IMR-90 (cell line): Measurements from ENCODE around the gene NUDT19. TPM values are rescaled to one million over a fixed set of nuclear protein-coding genes. Genes with fewer than 3 reads are reported as not detected.

Experiments used
- ATAC-seq: fragments of 200-7000 bp; cut with Tn5 transposase; 2 replicates; pipeline ENCODE4 v1.9.1; 2020; ENCODE audit warnings: low read depth, mild to moderate bottlenecking, moderate library complexity
- BruUV-seq: library from RNA; stranded (reverse); fragments of 400-500 nt; replicated peaks from 2 replicates; lab custom pipeline; 2021; lab: Mats Ljungman, UMichigan
- CTCF ChIA-PET: fragments of 300-600 bp; formaldehyde crosslinking; extraction: SDS; loops from one replicate; lab custom pipeline; 2021; ENCODE audit warnings: antibody characterized with exemption; lab: Yijun Ruan, JAX
- POLR2A ChIA-PET: fragments of 300-600 bp; sonication (Branson Sonifier 250); formaldehyde crosslinking; loops from one replicate; lab custom pipeline; 2022; ENCODE audit warnings: antibody characterized with exemption; ENCODE audit not compliant: unreplicated experiment; lab: Charles Lee
- DNase-seq: peaks from one replicate; pipeline ENCODE4 v3.0.0; 2013
- H2AFZ ChIP-seq: replicated peaks from 2 replicates; pipeline ENCODE3; 2013; ENCODE audit warnings: low read length, mild to moderate bottlenecking; ENCODE audit not compliant: poor library complexity
- H2AK5ac ChIP-seq: 2 replicates; pipeline ENCODE4 v1.6.1; 2013; ENCODE audit warnings: low read depth, low read length, inconsistent platforms
- H2AK9ac ChIP-seq: replicated peaks from 2 replicates; pipeline ENCODE3; 2013; ENCODE audit warnings: mild to moderate bottlenecking, low read depth, low read length, moderate library complexity; ENCODE audit not compliant: poor library complexity
- H2BK120ac ChIP-seq: 2 replicates; pipeline ENCODE4 v1.6.1; 2013; ENCODE audit warnings: low read depth, low read length, inconsistent platforms
- H2BK15ac ChIP-seq: 3 replicates; pipeline ENCODE4 v1.6.1; 2013; ENCODE audit warnings: low read depth, low read length, inconsistent platforms
- H2BK20ac ChIP-seq: 2 replicates; pipeline ENCODE4 v1.6.1; 2013; ENCODE audit warnings: low read depth, mild to moderate bottlenecking, inconsistent platforms, low read length, moderate library complexity
- H2BK5ac ChIP-seq: 2 replicates; pipeline ENCODE4 v1.6.1; 2013; ENCODE audit warnings: mild to moderate bottlenecking, low read depth, low read length, inconsistent platforms; ENCODE audit not compliant: poor library complexity, severe bottlenecking
- H3K14ac ChIP-seq: replicated peaks from 2 replicates; pipeline ENCODE4 v1.6.1; 2013; ENCODE audit warnings: low read depth, low read length, inconsistent platforms
- H3K18ac ChIP-seq: 2 replicates; pipeline ENCODE4 v1.6.1; 2013; ENCODE audit warnings: low read depth, low read length, control low read depth
- H3K23ac ChIP-seq: 2 replicates; pipeline ENCODE4 v1.6.1; 2013; ENCODE audit warnings: low read depth, low read length, inconsistent platforms
- H3K27ac ChIP-seq: 2 replicates; pipeline ENCODE4 v1.5.1; 2013; ENCODE audit warnings: mild to moderate bottlenecking, control low read depth, low read length; ENCODE audit not compliant: insufficient read depth
- H3K27me3 ChIP-seq: 2 replicates; pipeline ENCODE4 v1.6.1; 2013; ENCODE audit warnings: low read length; ENCODE audit not compliant: control insufficient read depth, insufficient read depth
- H3K36me3 ChIP-seq: 2 replicates; pipeline ENCODE4 v1.6.1; 2013; ENCODE audit warnings: low read length, mixed read lengths; ENCODE audit not compliant: control insufficient read depth, insufficient read depth
- H3K4ac ChIP-seq: 2 replicates; pipeline ENCODE4 v1.6.1; 2013; ENCODE audit warnings: low read depth, low read length, inconsistent platforms
- H3K4me1 ChIP-seq: 2 replicates; pipeline ENCODE4 v1.6.1; 2013; ENCODE audit warnings: low read length, mixed read lengths; ENCODE audit not compliant: control insufficient read depth, insufficient read depth
- H3K4me2 ChIP-seq: 2 replicates; pipeline ENCODE4 v1.6.1; 2013; ENCODE audit warnings: low read depth, mild to moderate bottlenecking, control low read depth, low read length, moderate library complexity
- H3K4me3 ChIP-seq: 2 replicates; pipeline ENCODE4 v1.5.1; 2013; ENCODE audit warnings: low read depth, mild to moderate bottlenecking, control low read depth, low read length, moderate library complexity; ENCODE audit not compliant: insufficient read depth
- H3K56ac ChIP-seq: 2 replicates; pipeline ENCODE4 v1.6.1; 2013; ENCODE audit warnings: low read length, inconsistent platforms; ENCODE audit not compliant: insufficient read depth; ENCODE audit errors: extremely low read depth
- H3K79me1 ChIP-seq, 2 experiments: 2 replicates each; pipeline ENCODE4 v1.6.1; 2013; ENCODE audit warnings: low read length in 2 of 2, inconsistent platforms in 1 of 2, low read depth in 1 of 2
- H3K9ac ChIP-seq: 2 replicates; pipeline ENCODE4 v1.6.1; 2013; ENCODE audit warnings: low read depth, low read length, control low read depth
- H3K9me1 ChIP-seq: 2 replicates; pipeline ENCODE4 v1.6.1; 2013; ENCODE audit warnings: low read length, inconsistent platforms; ENCODE audit not compliant: insufficient read depth
- H3K9me3 ChIP-seq: 2 replicates; pipeline ENCODE4 v1.6.1; 2013; ENCODE audit warnings: low read length; ENCODE audit not compliant: control insufficient read depth, insufficient read depth
- H4K20me1 ChIP-seq: 2 replicates; pipeline ENCODE4 v1.6.1; 2013; ENCODE audit warnings: low read length, inconsistent platforms; ENCODE audit not compliant: insufficient read depth
- H4K5ac ChIP-seq: 2 replicates; pipeline ENCODE4 v1.6.1; 2013; ENCODE audit warnings: mild to moderate bottlenecking, low read depth, low read length, control low read depth
- H4K8ac ChIP-seq, 2 experiments: 2 replicates each; pipeline ENCODE4 v1.6.1; 2013; ENCODE audit warnings: low read depth in 2 of 2, low read length in 2 of 2, control low read depth in 1 of 2, inconsistent platforms in 1 of 2
- H4K91ac ChIP-seq: 2 replicates; pipeline ENCODE4 v1.6.1; 2013; ENCODE audit warnings: low read depth, low read length, inconsistent platforms; ENCODE audit not compliant: insufficient read depth
- CTCF ChIP-seq: conservative IDR thresholded peaks from 2 replicates; pipeline ENCODE4 v1.5.1; 2012; ENCODE audit warnings: mild to moderate bottlenecking, low read depth, low read length, improper control_type of control experiment
- FOS ChIP-seq: fragments of 150-350 bp; IDR thresholded peaks from 2 replicates; pipeline ENCODE4 v1.6.1; 2016; ENCODE audit warnings: low read depth, low read length
- RCOR1 ChIP-seq: IDR thresholded peaks from 2 replicates; pipeline ENCODE4 v1.6.1; 2012; ENCODE audit warnings: mild to moderate bottlenecking, low read length, improper control_type of control experiment; ENCODE audit not compliant: insufficient replicate concordance
- WGBS, 2 experiments: methylation state at CpG; one replicate each; pipeline versions ENCODE4 v1.1.5 to v1.1.7; 2013; ENCODE audit warnings: missing lambda C conversion rate in 2 of 2; ENCODE audit not compliant: insufficient read length in 1 of 2; ENCODE audit errors: extremely low coverage in 2 of 2; 5-methylcytosine and 5-hydroxymethylcytosine counted together
- dilution Hi-C: fragments of 300-500 bp; cut with HindIII; formaldehyde crosslinking; loops from one replicate; pipeline ENCODE4 v1.14.3; 2018; ENCODE audit warnings: low sequenced_read_pairs; ENCODE audit not compliant: unreplicated experiment
- in situ Hi-C: fragments of 300-500 bp; cut with MboI; formaldehyde crosslinking; loops from 3 replicates; pipeline ENCODE4 v1.14.3; 2019; ENCODE audit warnings: low sequenced_read_pairs, inconsistent platforms, mixed read lengths
- intact Hi-C: fragments of 100-400 bp; cut with micrococcal nuclease; formaldehyde crosslinking; loops from 2 replicates; pipeline ENCODE4 v1.10.0; 2022
- polyA plus RNA-seq, 3 experiments: library from polyadenylated mRNA; depleted of rRNA; stranded (reverse); fragments of >200 nt; gene quantifications; 2 replicates each; pipeline ENCODE4 v1.2.3, GENCODE V29; 2012; ENCODE audit warnings: low replicate concordance in 1 of 3
- total RNA-seq: library from RNA; depleted of rRNA; stranded (reverse); fragments of >200 nt; gene quantifications from 2 replicates; pipeline ENCODE4 v1.2.3, GENCODE V29; 2012
- TF ChIP-seq, protein P1 (sequence below): fragments of 150-350 bp; IDR thresholded peaks from 2 replicates; pipeline ENCODE4 v1.6.1; 2016; ENCODE audit warnings: low read depth, mild to moderate bottlenecking, low read length, moderate library complexity, borderline replicate concordance

Gene NUDT19
- total and polyA plus RNA-seq, 2 of the 4 experiments (the other 2 are of a cell fraction): 4.1 to 4.5 TPM

GRCh38 chr19:32720216-32720935 is 28.8 kb downstream of the NUDT19 start:
- ChIA-PET POLR2A (no interaction called here), CTCF (no interaction called here)
- no peak overlapping the region for H3K14ac ChIP-seq
- H3K4me2 ChIP-seq: no peak overlapping the region
- H2AK5ac ChIP-seq: no peak overlapping the region
- H3K4me1 ChIP-seq: no peaks in the 10 kb centered on the region
- 90% methylated on average over 4 of the region's 22 CpGs; no CpG with 5 or more reads in 1 of the 2 experiments for WGBS, 2 experiments
- no peak overlapping the region for H3K18ac ChIP-seq
- DNase-seq (no peak), ATAC-seq (no peak)
- no peak overlapping the region for H2AFZ ChIP-seq
- H3K79me1 ChIP-seq: no peaks in the 10 kb centered on the region
- no peak overlapping the region for H2AK9ac ChIP-seq
- H4K20me1 ChIP-seq: no peaks in the 10 kb centered on the region
- no peaks in the 10 kb centered on the region for H3K9me3 ChIP-seq
- H3K36me3 ChIP-seq: peaks cover 2% of the 10 kb centered on the region; the same call in 1 of the 2 replicates
- H2BK120ac ChIP-seq: no peak overlapping the region
- no peak overlapping the region for H4K91ac ChIP-seq
- H3K9ac ChIP-seq: no peak overlapping the region
- in situ Hi-C loops (no loop called here), intact Hi-C loops (no loop called here), dilution Hi-C loops (no loop called here)
- no peak overlapping the region for H4K5ac ChIP-seq
- no peak overlapping the region for H3K27ac ChIP-seq
- H3K23ac ChIP-seq: no peak overlapping the region
- H4K8ac ChIP-seq: no peak overlapping the region
- H3K4ac ChIP-seq: no peak overlapping the region
- TF ChIP-seq RCOR1 (no peak), CTCF (no peak), FOS (no peak)
- TF ChIP-seq, protein P1, sequence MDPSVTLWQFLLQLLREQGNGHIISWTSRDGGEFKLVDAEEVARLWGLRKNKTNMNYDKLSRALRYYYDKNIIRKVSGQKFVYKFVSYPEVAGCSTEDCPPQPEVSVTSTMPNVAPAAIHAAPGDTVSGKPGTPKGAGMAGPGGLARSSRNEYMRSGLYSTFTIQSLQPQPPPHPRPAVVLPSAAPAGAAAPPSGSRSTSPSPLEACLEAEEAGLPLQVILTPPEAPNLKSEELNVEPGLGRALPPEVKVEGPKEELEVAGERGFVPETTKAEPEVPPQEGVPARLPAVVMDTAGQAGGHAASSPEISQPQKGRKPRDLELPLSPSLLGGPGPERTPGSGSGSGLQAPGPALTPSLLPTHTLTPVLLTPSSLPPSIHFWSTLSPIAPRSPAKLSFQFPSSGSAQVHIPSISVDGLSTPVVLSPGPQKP: no peak
- no TSS peak for BruUV-seq
- H3K27me3 ChIP-seq: no peaks in the 10 kb centered on the region
- H2BK15ac ChIP-seq: no peak overlapping the region
- H2BK20ac ChIP-seq: no peak overlapping the region
- no peaks in the 10 kb centered on the region for H3K9me1 ChIP-seq
- no peak overlapping the region for H3K4me3 ChIP-seq
- no peak overlapping the region for H2BK5ac ChIP-seq
- no peak overlapping the region for H3K56ac ChIP-seq
